HepG2 (cell line): Measurements from ENCODE around the gene ANO5. TPM values are rescaled to one million over a fixed set of nuclear protein-coding genes. Genes with fewer than 3 reads are reported as not detected.

Experiments
- ATAC-seq: fragments of 200-7000 bp; cut with Tn5 transposase; 3 replicates; pipeline ENCODE4 v1.9.1; 2020; ENCODE audit warnings: mild to moderate bottlenecking, moderate library complexity
- BruUV-seq: library from RNA; stranded (reverse); fragments of 400-500 nt; replicated peaks from 2 replicates; lab custom pipeline; 2021; lab: Mats Ljungman, UMichigan
- CTCF ChIA-PET: fragments of 300-600 bp; formaldehyde crosslinking; extraction: SDS; loops from one replicate; lab custom pipeline; 2021; ENCODE audit warnings: low total read pairs, inconsistent platforms, low intra/inter-chr PET ratio; lab: Yijun Ruan, JAX
- POLR2A ChIA-PET: fragments of 350-600 bp; sonication (Branson Sonifier 250); formaldehyde crosslinking; loops from one replicate; lab custom pipeline; 2020; ENCODE audit warnings: antibody characterized with exemption, inconsistent platforms; lab: Yijun Ruan, JAX
- DNase-seq: peaks from one replicate; pipeline ENCODE4 v3.0.0-alpha.2; 2015; ENCODE audit warnings: low spot score
- FAIRE-seq: peaks from 3 replicates; lab custom pipeline; 2011; peaks lifted over from hg19 to GRCh38; lab: Jason Lieb, UNC
- H2AFZ ChIP-seq: one replicate; pipeline ENCODE4 v1.6.1; 2011; ENCODE audit warnings: low read length, inconsistent platforms
- H3K27ac ChIP-seq: fragments of 300-600 bp; 3 replicates; pipeline ENCODE4 v1.8.0; 2011; ENCODE audit warnings: mixed run types, mild to moderate bottlenecking, mixed read lengths, low read length, inconsistent platforms; ENCODE audit not compliant: insufficient read depth; ENCODE audit errors: extremely low read length
- H3K27me3 ChIP-seq, 2 experiments: fragments of 200-600 bp in 1 of 2; 2 replicates in 1 of 2; 3 replicates in 1 of 2; pipeline versions ENCODE4 v1.6.0 to v1.8.0; 2011; ENCODE audit warnings: low read length in 2 of 2, mild to moderate bottlenecking in 2 of 2, moderate library complexity in 2 of 2, inconsistent platforms in 1 of 2; ENCODE audit not compliant: insufficient read depth in 2 of 2, control insufficient read depth in 1 of 2
- H3K36me3 ChIP-seq, 2 experiments: fragments of 200-600 bp in 1 of 2; replicated peaks in 1 of 2; 2 replicates in 1 of 2; 3 replicates in 1 of 2; pipeline versions ENCODE4 v1.5.1 to v1.8.0; 2011; ENCODE audit warnings: low read length in 2 of 2, inconsistent platforms in 1 of 2; ENCODE audit not compliant: insufficient read depth in 2 of 2, control insufficient read depth in 1 of 2
- H3K4me1 ChIP-seq: 2 replicates; pipeline ENCODE4 v1.5.1; 2012; ENCODE audit warnings: low read length, inconsistent platforms; ENCODE audit not compliant: insufficient read depth
- H3K4me2 ChIP-seq: 2 replicates; pipeline ENCODE4 v1.6.0; 2011; ENCODE audit warnings: low read depth, low read length, inconsistent platforms
- H3K4me3 ChIP-seq, 3 experiments: fragments of 200-600 bp in 1 of 3; sonication (generic), shearing (Covaris generic) in 1 of 3; replicated peaks in 1 of 3; 2 replicates each; pipeline ENCODE4 v1.5.1; 2011 to 2016; ENCODE audit warnings: low read length in 3 of 3, inconsistent platforms in 2 of 3, low read depth in 2 of 3, mild to moderate bottlenecking in 2 of 3, control low read depth in 1 of 3, mixed read lengths in 1 of 3; ENCODE audit not compliant: insufficient read depth in 1 of 3
- H3K79me2 ChIP-seq: one replicate; pipeline ENCODE4 v1.6.1; 2011; ENCODE audit warnings: low read length, inconsistent platforms; ENCODE audit not compliant: insufficient read depth
- H3K9ac ChIP-seq: 2 replicates; pipeline ENCODE4 v1.6.0; 2011; ENCODE audit warnings: mild to moderate bottlenecking, low read depth, low read length, inconsistent platforms; ENCODE audit not compliant: insufficient read depth
- H3K9me3 ChIP-seq: 2 replicates; pipeline ENCODE4 v1.5.1; 2012; ENCODE audit warnings: mild to moderate bottlenecking, low read length
- H4K20me1 ChIP-seq: 2 replicates; pipeline ENCODE4 v1.6.0; 2011; ENCODE audit warnings: inconsistent platforms, mild to moderate bottlenecking, low read length, moderate library complexity; ENCODE audit not compliant: insufficient read depth
- ATF3 ChIP-seq: sonication (generic); formaldehyde crosslinking; IDR thresholded peaks from 2 replicates; pipeline ENCODE4 v1.4.0; 2020; ENCODE audit warnings: missing genetic modification reagents
- DZIP1 ChIP-seq: sonication (generic); formaldehyde crosslinking; IDR thresholded peaks from 2 replicates; pipeline ENCODE4 v1.5.0; 2020; ENCODE audit warnings: mild to moderate bottlenecking, missing genetic modification reagents
- GMEB2 ChIP-seq: IDR thresholded peaks from 2 replicates; pipeline ENCODE4 v1.6.1; 2016; ENCODE audit warnings: missing biosample characterization, missing genetic modification reagents, low read depth
- PHF20 ChIP-seq: sonication (generic); formaldehyde crosslinking; IDR thresholded peaks from 2 replicates; pipeline ENCODE4 v1.5.0; 2020; ENCODE audit warnings: mild to moderate bottlenecking, missing genetic modification reagents
- ZNF138 ChIP-seq: sonication (generic); formaldehyde crosslinking; IDR thresholded peaks from 2 replicates; pipeline ENCODE4 v1.5.0; 2020; ENCODE audit warnings: mild to moderate bottlenecking, low read depth, missing genetic modification reagents
- WGBS: methylation state at CpG from one replicate; pipeline ENCODE4 v1.1.6; 2017; ENCODE audit warnings: low lambda C conversion rate; 5-methylcytosine and 5-hydroxymethylcytosine counted together
- in situ Hi-C: cut with HindIII; loops from 2 replicates; pipeline ENCODE4 v1.10.0; 2017; ENCODE audit warnings: low pct_unique_long_range_greater_than_20kb; ENCODE audit not compliant: extremely low pct_ligation_motif_present
- intact Hi-C: fragments of 100-400 bp; cut with micrococcal nuclease; formaldehyde crosslinking; loops from one replicate; pipeline ENCODE4 v1.10.0; 2022; ENCODE audit not compliant: unreplicated experiment
- polyA plus RNA-seq, 8 experiments: library from polyadenylated mRNA; depleted of rRNA in 3 of 8; stranded (reverse) in 7 of 8; unstranded in 1 of 8; fragments of >200 nt; fragmentation: Illumina TruSeq in 4 of 8; extraction: Trizol in 4 of 8; gene quantifications; 2 replicates each; pipeline versions ENCODE4 v1.2.1 to v1.2.3, GENCODE V29; 2011 to 2016; ENCODE audit warnings: low read depth in 4 of 8, missing spikeins in 1 of 8, mixed read lengths in 1 of 8; ENCODE audit not compliant: insufficient read depth in 1 of 8
- total RNA-seq, 5 experiments: library from RNA; depleted of rRNA; stranded (reverse); fragments of >200 nt; fragmentation: Illumina TruSeq; extraction: Trizol; gene quantifications; 2 replicates each; pipeline ENCODE4 v1.2.3, GENCODE V29; 2016; ENCODE audit warnings: low read depth in 1 of 5
- TF ChIP-seq, protein P1 (sequence below): IDR thresholded peaks from 2 replicates; pipeline ENCODE4 v1.6.1; 2016; ENCODE audit warnings: low read depth, borderline replicate concordance

ANO5 gene
- total and polyA plus RNA-seq, 2 of the 13 experiments (the other 11 are each of a cell fraction or from before 2014, with no cell fraction given) = 0.02 to 0.03 TPM

DNA sequence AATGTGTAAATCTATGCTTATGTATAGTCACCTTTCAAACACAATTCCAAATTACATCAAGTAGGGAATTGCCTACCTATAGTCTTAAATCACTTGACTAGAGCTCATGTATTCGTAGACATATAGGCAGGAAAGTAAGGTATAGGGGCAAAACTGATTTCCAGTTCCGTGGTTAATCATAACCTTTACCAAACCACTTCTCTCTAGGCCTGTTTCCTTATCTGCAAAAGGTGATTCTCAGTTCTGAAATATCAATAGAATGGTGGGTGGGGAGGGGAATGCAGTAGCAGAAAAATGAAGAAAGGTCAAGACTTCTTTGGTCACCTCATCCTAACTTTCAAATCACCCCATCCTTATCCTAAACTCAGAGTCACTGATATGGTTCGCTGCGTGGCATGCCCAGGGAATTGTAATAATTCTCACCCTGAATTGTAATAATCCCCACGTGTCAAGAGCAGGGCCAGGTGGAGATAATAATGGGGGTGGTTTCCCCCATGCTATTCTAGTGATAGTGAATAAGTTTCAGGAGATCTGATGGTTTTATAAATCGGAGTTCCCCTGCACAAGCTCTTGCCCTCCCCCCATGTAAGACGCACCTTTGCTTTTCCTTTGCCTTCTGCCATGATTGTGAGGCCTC lies 1.9 kb upstream of the ANO5 start:
- DNase-seq = no peak
- FAIRE-seq = no peak
- Histone ChIP-seq H2AFZ (no peak overlapping the region), H3K36me3 (no peaks in the 10 kb centered on the region), H3K4me3 (no peak overlapping the region), H4K20me1 (no peaks in the 10 kb centered on the region), H3K4me2 (no peak overlapping the region), H3K27ac (no peak overlapping the region), H3K4me1 (no peaks in the 10 kb centered on the region), H3K9me3 (no peaks in the 10 kb centered on the region), H3K27me3 (peaks cover 0 to 7% of the 10 kb centered on the region in 2 experiments; a peak in 2 of 5 replicates), H3K9ac (no peak overlapping the region), H3K79me2 (no peaks in the 10 kb centered on the region)
- no peak for ATAC-seq
- CTCF ChIA-PET = no interaction called here
- POLR2A ChIA-PET = no interaction called here
- intact Hi-C loops = no loop called here
- TF ChIP-seq ATF3 (CRISPR knock-in tag) (no peak), GMEB2 (CRISPR knock-in tag) (no peak), ZNF138 (CRISPR knock-in tag) (no peak), DZIP1 (no peak), PHF20 (no peak)
- TF ChIP-seq, protein P1, sequence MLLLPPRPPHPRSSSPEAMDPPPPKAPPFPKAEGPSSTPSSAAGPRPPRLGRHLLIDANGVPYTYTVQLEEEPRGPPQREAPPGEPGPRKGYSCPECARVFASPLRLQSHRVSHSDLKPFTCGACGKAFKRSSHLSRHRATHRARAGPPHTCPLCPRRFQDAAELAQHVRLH (CRISPR knock-in tag) = no peak
- in situ Hi-C loops = no loop called here
- 19% methylated on average over 7 of the region's 7 CpGs for WGBS
- BruUV-seq = no TSS peak
